Testis (tissue), 2 donors: ENCODE results near the gene NEK8.

Source experiments
- CTCF ChIP-seq, 3 experiments: fragments of 450-650 bp in 2 of 3; fragments of 200-600 bp in 1 of 3; sonication (generic) in 1 of 3; IDR thresholded peaks; one replicate each; pipeline ENCODE4 v1.5.1; 2016 to 2019; ENCODE audit warnings: antibody characterized with exemption in 3 of 3, mild to moderate bottlenecking in 2 of 3, moderate library complexity in 1 of 3
- POLR2A ChIP-seq: fragments of 450-650 bp; IDR thresholded peaks from one replicate; pipeline ENCODE4 v1.6.1; 2017; ENCODE audit warnings: antibody characterized with exemption, mild to moderate bottlenecking, moderate library complexity

DNA sequence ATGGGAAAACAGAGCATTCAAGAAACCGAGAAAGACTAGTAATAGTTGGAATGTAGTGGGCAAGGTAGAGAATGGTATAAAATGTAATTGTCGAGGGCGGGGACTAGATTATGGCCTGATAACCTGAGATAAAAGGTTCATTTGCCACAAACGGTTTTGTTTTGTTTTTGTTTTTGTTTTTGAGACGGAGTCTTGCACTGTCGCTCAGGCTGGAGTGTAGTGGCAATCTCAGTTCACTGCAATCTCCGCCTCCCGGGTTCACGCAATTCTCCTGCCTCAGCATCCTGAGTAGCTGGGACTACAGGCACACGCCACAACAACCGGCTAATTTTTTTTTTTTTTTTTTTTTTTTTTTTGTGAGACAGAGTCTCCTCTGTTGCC lies 1.4 kb downstream of the NEK8 start:
- TF ChIP-seq POLR2A: no peak
- no peak for TF ChIP-seq CTCF (IDR thresholded peaks at IDR 0.05)
